GM12874 (cell line): ENCODE results near the gene IFT25.

Experiments used
- CTCF ChIP-seq: IDR thresholded peaks from 2 replicates; pipeline ENCODE4 v1.5.1; 2011; ENCODE audit warnings: low read depth, mild to moderate bottlenecking, control low read depth, low read length, moderate library complexity; ENCODE audit not compliant: insufficient read depth

Gene IFT25

GRCh38 chr1:53913352-53914033 is 32.0 kb downstream of the IFT25 start:
- TF ChIP-seq CTCF, result no peak

DNA sequence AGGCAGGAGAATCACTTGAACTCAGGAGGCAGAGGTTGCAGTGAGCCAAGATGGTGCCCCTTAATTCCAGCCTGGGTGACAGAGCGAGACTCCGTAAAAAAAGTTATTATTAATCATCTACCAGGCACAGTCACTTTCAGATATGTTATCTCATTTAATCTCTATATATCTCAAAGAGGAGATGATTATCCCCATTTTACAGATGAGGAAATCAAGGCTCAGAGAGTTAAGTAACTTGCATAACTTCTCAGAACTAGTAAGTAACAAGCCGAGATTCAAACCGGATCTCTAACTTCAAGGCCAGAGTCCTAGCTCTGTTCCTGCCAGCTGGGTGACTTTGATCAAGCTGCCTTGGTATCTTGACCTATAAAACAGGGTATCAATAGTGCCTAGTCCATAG is 34.1 kb downstream of the IFT25 start:
- no peak for TF ChIP-seq CTCF

GRCh38 chr1:53909946-53910345 is 35.6 kb downstream of the IFT25 start:
- TF ChIP-seq CTCF, result no peak

DNA sequence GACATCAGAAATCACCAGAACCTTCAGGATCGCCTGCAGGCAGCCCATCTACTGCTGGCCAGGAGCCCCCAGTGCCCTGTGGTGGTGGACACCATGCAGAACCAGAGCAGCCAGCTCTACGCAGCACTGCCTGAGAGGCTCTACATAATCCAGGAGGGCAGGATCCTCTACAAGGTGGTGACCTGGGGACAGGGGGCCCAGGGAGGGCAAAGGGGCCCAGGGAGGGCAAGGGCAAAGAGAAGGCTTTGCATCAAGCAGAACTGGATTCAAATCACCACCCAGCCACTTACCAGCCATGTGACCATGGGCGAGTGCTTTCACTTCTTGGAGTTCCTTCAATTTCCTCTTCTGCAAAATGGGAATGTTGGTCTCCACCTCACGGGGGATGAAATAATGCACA is 39.4 kb downstream of the IFT25 start:
- TF ChIP-seq CTCF, result no peak

DNA sequence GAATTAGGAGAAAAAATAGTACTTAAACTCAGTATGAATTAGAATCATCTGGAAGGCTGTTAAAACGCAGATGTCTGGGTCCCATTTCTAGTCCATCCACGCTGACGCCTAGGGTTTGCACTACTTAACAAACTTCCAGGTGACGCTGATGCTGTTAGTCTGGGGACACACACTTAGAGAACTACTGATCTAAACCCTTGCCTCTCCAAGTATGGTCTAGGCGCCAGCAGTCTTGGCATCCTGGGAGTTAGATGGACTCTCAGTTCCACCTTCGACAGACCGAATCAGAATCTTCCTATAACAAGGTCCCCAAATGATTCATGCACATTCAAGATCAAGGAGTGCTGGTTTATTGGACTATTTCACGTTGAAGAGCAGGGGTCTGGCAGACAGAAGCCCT is 40.0 kb downstream of the IFT25 start:
- no peak for TF ChIP-seq CTCF

DNA sequence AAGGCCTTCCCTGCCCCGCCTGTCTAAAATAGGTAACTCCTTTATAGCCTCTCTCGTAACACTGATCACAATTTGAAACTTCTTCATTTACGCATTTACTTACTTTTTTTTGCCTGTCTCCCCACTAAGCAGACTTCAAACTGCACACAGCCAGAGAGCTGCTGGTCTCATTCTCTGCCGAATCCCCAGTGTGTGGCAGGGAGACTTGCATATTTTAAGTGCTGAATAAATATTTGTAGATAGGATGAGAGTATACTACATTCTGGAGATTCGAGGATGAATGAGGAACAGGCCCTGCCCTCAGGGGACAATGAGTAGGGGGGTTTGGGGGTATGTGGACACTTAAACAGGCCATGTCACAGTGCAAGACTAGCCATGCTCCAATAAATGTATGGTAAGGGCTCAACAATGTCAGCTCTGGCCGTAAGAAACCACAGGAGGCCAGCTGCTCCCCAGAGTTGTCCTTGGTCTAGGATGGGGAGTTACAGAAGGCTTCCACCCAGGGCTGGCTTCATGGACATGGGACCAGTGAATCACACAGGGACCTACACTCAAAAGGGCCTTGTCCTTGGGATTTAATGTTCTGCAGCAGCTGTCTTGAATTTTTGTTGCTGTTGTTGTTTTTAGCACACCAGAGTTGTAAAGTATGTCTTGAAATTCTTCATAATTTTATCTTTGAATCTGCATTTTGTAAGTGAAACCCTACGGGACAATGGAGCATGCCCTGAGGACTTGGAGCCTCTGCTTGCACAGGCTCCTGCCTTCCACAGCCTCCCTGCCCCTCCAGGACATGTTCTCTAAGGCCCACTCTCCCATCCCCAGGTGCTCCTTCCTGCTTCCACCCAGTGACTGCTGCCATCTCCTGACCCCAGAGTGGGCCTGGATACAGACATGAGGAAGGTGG is 43.0 kb downstream of the IFT25 start:
- TF ChIP-seq CTCF, result no peak

GRCh38 chr1:53899708-53900107 is 45.8 kb downstream of the IFT25 start:
- no peak for TF ChIP-seq CTCF
